Hematopoietic multipotent progenitor cell (in vitro differentiated cells): ENCODE measurements around the gene ANKRD17. TPM values are rescaled to one million over a fixed set of nuclear protein-coding genes. Genes with fewer than 3 reads are reported as not detected.
A peak's percentile ranks its signal among the peaks of the same experiment; 100 is the strongest.
"Not testable (repeated sequence)": the region's sequence is repeated elsewhere in the genome, so short reads cannot be mapped to it uniquely, and the experiment has no call there.

ENCODE experiments used
- DNase-seq, 3 donors: peaks; one replicate each; pipeline ENCODE4 v3.0.0-alpha.2; 2011 to 2015; ENCODE audit warnings: low read depth in 2 of 3, low spot score in 2 of 3
- total RNA-seq: library from RNA; depleted of rRNA; stranded (reverse); fragments of >200 nt; gene quantifications from one replicate; pipeline ENCODE4 v1.2.3, GENCODE V29; 2012

Gene ANKRD17
- total RNA-seq = 58.4 TPM

GRCh38 chr4:73258686-73259570 lies at the start of gene ANKRD17:
Gene ANKRD17 (minus strand): TSS chr4:73258798. CDS start chr4:73258668, 130 bp downstream.
- peak; percentile 83 to 97 (median 96) for DNase-seq

- DNase-seq = peak in 2 of 3 donors; percentile 34 to 69
Observed at GRCh38 chr4:73308286-73308685, 49.7 kb upstream of the ANKRD17 start.

- DNase-seq = no peak
Observed at GRCh38 chr4:73303711-73304110, 45.1 kb upstream of the ANKRD17 start.

- no peak for DNase-seq
Observed at GRCh38 chr4:73299548-73300280, 41.1 kb upstream of the ANKRD17 start.

- not testable (repeated sequence) for DNase-seq
Observed at GRCh38 chr4:73292661-73293060, 34.1 kb upstream of the ANKRD17 start.

- no peak for DNase-seq
Observed at GRCh38 chr4:73281982-73282381, 23.4 kb upstream of the ANKRD17 start.

- no peak for DNase-seq
Observed at GRCh38 chr4:73281396-73281795, 22.8 kb upstream of the ANKRD17 start.

- DNase-seq = no peak
Observed at GRCh38 chr4:73277201-73277600, 18.6 kb upstream of the ANKRD17 start.

GRCh38 chr4:73275318-73275654 lies 16.7 kb upstream of the ANKRD17 start:
- DNase-seq = no peak

GRCh38 chr4:73272816-73273215 lies 14.2 kb upstream of the ANKRD17 start:
- DNase-seq = no peak

- DNase-seq = no peak
Observed at GRCh38 chr4:73267050-73267449, 8.5 kb upstream of the ANKRD17 start.

- DNase-seq = no peak
Observed at GRCh38 chr4:73259571-73260090, 1.0 kb upstream of the ANKRD17 start.

- peak in 2 of 3 donors; percentile 61 for DNase-seq
Observed at GRCh38 chr4:73258436-73258685, 237 bp downstream of the ANKRD17 start.

- DNase-seq = peak; percentile 1 to 54 (median 53)
Observed at GRCh38 chr4:73257651-73258435, 755 bp downstream of the ANKRD17 start.

- peak; percentile 30 to 87 (median 82) for DNase-seq
Observed at GRCh38 chr4:73257234-73257633, 1.4 kb downstream of the ANKRD17 start.

GRCh38 chr4:73255847-73256246 lies 2.8 kb downstream of the ANKRD17 start:
- DNase-seq = not testable (repeated sequence)

- no peak for DNase-seq
Observed at GRCh38 chr4:73252001-73252400, 6.6 kb downstream of the ANKRD17 start.

GRCh38 chr4:73251384-73251783 lies 7.2 kb downstream of the ANKRD17 start:
- peak in 1 of 3 donors; percentile 60 for DNase-seq

GRCh38 chr4:73250642-73251041 lies 8.0 kb downstream of the ANKRD17 start:
- no peak for DNase-seq

- DNase-seq = no peak
Observed at GRCh38 chr4:73248821-73249220, 9.8 kb downstream of the ANKRD17 start.

- DNase-seq = no peak
Observed at GRCh38 chr4:73248416-73248815, 10.2 kb downstream of the ANKRD17 start.
